SK-N-MC (cell line): Measurements from ENCODE around the gene LRRC74B.
"Not testable (repeated sequence)": the region's sequence is repeated elsewhere in the genome, so short reads cannot be mapped to it uniquely, and the experiment has no call there.

ENCODE experiments used
- DNase-seq: peaks from one replicate; pipeline ENCODE4 v3.0.0-alpha.2; 2011; ENCODE audit warnings: low read depth, low spot score
- H3K27ac ChIP-seq: fragments of 200-600 bp; sonication (generic); 2 replicates; pipeline ENCODE4 v1.5.1; 2016; ENCODE audit warnings: mixed run types
- H3K36me3 ChIP-seq: fragments of 200-600 bp; sonication (generic); 2 replicates; pipeline ENCODE4 v1.6.1; 2017; ENCODE audit warnings: antibody characterized with exemption, low read length, mixed read lengths; ENCODE audit not compliant: insufficient read depth
- H3K4me3 ChIP-seq: fragments of 200-600 bp; sonication (generic); 2 replicates; pipeline ENCODE4 v1.5.1; 2016
- H3K9ac ChIP-seq: fragments of 200-600 bp; sonication (generic); 2 replicates; pipeline ENCODE4 v1.8.0; 2017; ENCODE audit warnings: mixed run types, mixed read lengths; ENCODE audit not compliant: insufficient read length
- H3K9me3 ChIP-seq: fragments of 200-600 bp; sonication (generic); 2 replicates; pipeline ENCODE4 v1.6.1; 2017; ENCODE audit warnings: low read depth, mild to moderate bottlenecking, antibody characterized with exemption, low read length, moderate library complexity, mixed read lengths
- EZH2 ChIP-seq: fragments of 200-600 bp; sonication (generic); IDR thresholded peaks from one replicate; pipeline ENCODE4 v1.6.1; 2017; ENCODE audit warnings: antibody characterized with exemption
- FOXP2 ChIP-seq: optimal IDR thresholded peaks from 2 replicates; pipeline ENCODE3; 2011; ENCODE audit warnings: mild to moderate bottlenecking, moderate library complexity; ENCODE audit not compliant: insufficient read depth; ENCODE audit errors: extremely low read length, control extremely low read depth
- POLR2AphosphoS5 ChIP-seq: IDR thresholded peaks from 2 replicates; pipeline ENCODE4 v1.6.1; 2012; ENCODE audit warnings: mild to moderate bottlenecking, low read depth, low read length, borderline replicate concordance

Gene LRRC74B

GRCh38 chr22:21068681-21069276 is 23.0 kb downstream of the LRRC74B start:
- H3K27ac ChIP-seq: no peak overlapping the region
- H3K9me3 ChIP-seq: no peaks in the 10 kb centered on the region
- no peaks in the 10 kb centered on the region for H3K36me3 ChIP-seq
- H3K4me3 ChIP-seq: no peak overlapping the region
- DNase-seq: no peak
- no peak overlapping the region for H3K9ac ChIP-seq
- TF ChIP-seq FOXP2: no peak
- TF ChIP-seq POLR2AphosphoS5: no peak
- no peak for TF ChIP-seq EZH2

GRCh38 chr22:21069375-21069774 is 23.6 kb downstream of the LRRC74B start:
- H3K9me3 ChIP-seq: no peaks in the 10 kb centered on the region
- H3K27ac ChIP-seq: no peak overlapping the region
- no peak overlapping the region for H3K4me3 ChIP-seq
- no peak for DNase-seq
- no peak overlapping the region for H3K9ac ChIP-seq
- no peak for TF ChIP-seq EZH2
- no peak for TF ChIP-seq FOXP2
- TF ChIP-seq POLR2AphosphoS5: no peak
- H3K36me3 ChIP-seq: no peaks in the 10 kb centered on the region

GRCh38 chr22:21070690-21071615 is 25.2 kb downstream of the LRRC74B start:
- Histone ChIP-seq H3K4me3 (no peak overlapping the region), H3K9me3 (no peaks in the 10 kb centered on the region), H3K36me3 (no peaks in the 10 kb centered on the region), H3K27ac (no peak overlapping the region), H3K9ac (no peak overlapping the region)
- TF ChIP-seq POLR2AphosphoS5 (no peak), EZH2 (no peak), FOXP2 (no peak)
- DNase-seq: no peak

- H3K36me3 ChIP-seq, H3K9ac ChIP-seq, H3K27ac ChIP-seq, H3K4me3 ChIP-seq, H3K9me3 ChIP-seq, DNase-seq: not testable (repeated sequence)
Observed at GRCh38 chr22:21071796-21072195, 26.1 kb downstream of the LRRC74B start.

- Histone ChIP-seq H3K27ac (no peak overlapping the region), H3K9ac (no peak overlapping the region), H3K36me3 (no peaks in the 10 kb centered on the region), H3K4me3 (no peak overlapping the region), H3K9me3 (no peaks in the 10 kb centered on the region)
- DNase-seq: no peak
- TF ChIP-seq POLR2AphosphoS5: no peak
- no peak for TF ChIP-seq FOXP2
- no peak for TF ChIP-seq EZH2
Observed at GRCh38 chr22:21073023-21073422, 27.3 kb downstream of the LRRC74B start.

- Histone ChIP-seq H3K27ac (no peak overlapping the region), H3K9ac (no peak overlapping the region), H3K36me3 (no peaks in the 10 kb centered on the region), H3K4me3 (no peak overlapping the region), H3K9me3 (no peaks in the 10 kb centered on the region)
- DNase-seq: no peak
- no peak for TF ChIP-seq FOXP2
- TF ChIP-seq POLR2AphosphoS5: no peak
- no peak for TF ChIP-seq EZH2
Observed at GRCh38 chr22:21073482-21073881, 27.7 kb downstream of the LRRC74B start.

GRCh38 chr22:21074102-21074715 is 28.5 kb downstream of the LRRC74B start:
- Histone ChIP-seq H3K4me3 (no peak overlapping the region), H3K27ac (no peak overlapping the region), H3K36me3 (no peaks in the 10 kb centered on the region), H3K9ac (no peak overlapping the region), H3K9me3 (no peaks in the 10 kb centered on the region)
- TF ChIP-seq POLR2AphosphoS5 (no peak), FOXP2 (no peak), EZH2 (no peak)
- no peak for DNase-seq

GRCh38 chr22:21075516-21076138 is 29.9 kb downstream of the LRRC74B start:
- Histone ChIP-seq H3K36me3 (no peaks in the 10 kb centered on the region), H3K4me3 (no peak overlapping the region), H3K9me3 (no peaks in the 10 kb centered on the region), H3K9ac (no peak overlapping the region), H3K27ac (no peak overlapping the region)
- DNase-seq: no peak
- TF ChIP-seq FOXP2: no peak
- TF ChIP-seq POLR2AphosphoS5: no peak
- no peak for TF ChIP-seq EZH2
